Measurements from ENCODE around the gene SLC22A3.

DNA sequence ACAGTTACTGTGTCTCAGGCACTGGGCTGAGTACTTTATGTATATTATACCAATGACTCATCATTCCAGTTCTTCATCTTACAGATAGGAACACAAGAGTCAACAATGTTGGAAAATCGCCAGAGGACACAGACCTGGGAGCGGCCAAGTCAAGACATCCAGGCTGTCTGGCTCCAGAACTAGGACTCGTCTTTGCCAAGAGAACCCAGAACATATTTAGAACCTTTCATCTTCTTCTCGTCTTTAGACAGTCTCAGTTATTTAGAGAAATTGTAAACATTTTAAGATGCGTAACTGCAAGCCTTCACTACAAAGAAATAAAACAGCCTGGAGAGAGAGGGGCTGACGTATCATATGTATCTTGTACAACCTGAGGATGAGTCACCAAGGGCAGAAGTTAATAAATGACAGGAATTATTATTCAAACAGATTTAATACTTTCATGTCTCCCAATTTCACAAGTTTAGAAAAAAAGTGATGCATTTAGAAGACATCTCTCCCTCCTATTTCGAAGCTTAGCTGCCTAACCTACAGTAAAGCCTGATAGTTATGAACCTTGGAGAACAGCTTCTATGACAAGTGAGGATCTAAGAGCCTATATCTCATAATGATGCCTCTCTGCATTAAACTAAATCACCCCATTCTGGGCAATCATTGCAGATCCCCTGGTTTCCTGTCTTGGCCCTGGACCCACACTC lies 43.4 kb downstream of the SLC22A3 start:
- TF ChIP-seq CTCF (IDR thresholded peaks at IDR 0.05; ENCODE audit: poor library complexity) (no peak), EZH2phosphoT487 (IDR thresholded peaks at IDR 0.05; ENCODE audit: low read depth, severe bottlenecking, unreplicated experiment) (no peak), EZH2 (IDR thresholded peaks at IDR 0.05; ENCODE audit: borderline replicate concordance) (no peak)

Data from hepatocyte (in vitro differentiated cells).